DND-41 (cell line): Measurements from ENCODE around the gene GOLGA1.

Experiments used
- ATAC-seq: fragments of 200-7000 bp; cut with Tn5 transposase; 3 replicates; pipeline ENCODE4 v1.9.1; 2021; ENCODE audit warnings: low read depth; ENCODE audit not compliant: insufficient read depth
- DNase-seq: peaks from one replicate; pipeline ENCODE4 v3.0.0-alpha.2; 2020
- H2AFZ ChIP-seq: 2 replicates; pipeline ENCODE4 v1.6.0; 2012; ENCODE audit warnings: low read depth, low read length
- H3K27ac ChIP-seq: 2 replicates; pipeline ENCODE4 v1.5.1; 2012; ENCODE audit warnings: low read length, inconsistent platforms
- H3K27me3 ChIP-seq: fragments of 200-600 bp; sonication (generic); 2 replicates; pipeline ENCODE4 v1.6.0; 2012; ENCODE audit warnings: low read length, mild to moderate bottlenecking, inconsistent platforms; ENCODE audit not compliant: insufficient read depth, poor library complexity
- H3K36me3 ChIP-seq: 2 replicates; pipeline ENCODE4 v1.5.1; 2012; ENCODE audit warnings: low read length, inconsistent platforms; ENCODE audit not compliant: insufficient read depth
- H3K4me1 ChIP-seq: 2 replicates; pipeline ENCODE4 v1.5.1; 2012; ENCODE audit warnings: mild to moderate bottlenecking, low read length; ENCODE audit not compliant: insufficient read depth
- H3K4me2 ChIP-seq: 2 replicates; pipeline ENCODE4 v1.6.0; 2012; ENCODE audit warnings: mild to moderate bottlenecking, moderate library complexity, low read length, inconsistent platforms; ENCODE audit not compliant: insufficient read depth
- H3K4me3 ChIP-seq, 2 experiments: fragments of 200-600 bp in 1 of 2; shearing (Covaris generic) in 1 of 2; 2 replicates each; pipeline ENCODE4 v1.5.1; 2012 to 2016; ENCODE audit warnings: inconsistent platforms in 2 of 2, low read length in 2 of 2, mild to moderate bottlenecking in 2 of 2, low read depth in 1 of 2, moderate library complexity in 1 of 2
- H3K79me2 ChIP-seq: 2 replicates; pipeline ENCODE4 v1.6.0; 2012; ENCODE audit warnings: low read length, inconsistent platforms; ENCODE audit not compliant: insufficient read depth
- H3K9ac ChIP-seq: 2 replicates; pipeline ENCODE4 v1.6.0; 2012; ENCODE audit warnings: low read depth, mild to moderate bottlenecking, inconsistent platforms, low read length, moderate library complexity
- H3K9me3 ChIP-seq: 2 replicates; pipeline ENCODE4 v1.5.1; 2012; ENCODE audit warnings: low read length, moderate library complexity, mild to moderate bottlenecking, inconsistent platforms; ENCODE audit not compliant: insufficient read depth, severe bottlenecking
- H4K20me1 ChIP-seq: 2 replicates; pipeline ENCODE4 v1.6.0; 2012; ENCODE audit warnings: low read length; ENCODE audit not compliant: insufficient read depth
- EZH2 ChIP-seq: IDR thresholded peaks from 3 replicates; pipeline ENCODE4 v1.6.1; 2012; ENCODE audit warnings: borderline replicate concordance, low read depth, mild to moderate bottlenecking, moderate library complexity, low read length, inconsistent platforms; ENCODE audit not compliant: severe bottlenecking
- TF ChIP-seq, protein P1 (sequence below): IDR thresholded peaks from 2 replicates; pipeline ENCODE4 v1.5.1; 2012; ENCODE audit warnings: borderline replicate concordance, low read length, moderate library complexity, mild to moderate bottlenecking; ENCODE audit not compliant: poor library complexity, severe bottlenecking; ENCODE audit errors: extremely low read depth

Gene GOLGA1

GRCh38 chr9:124877021-124877782, 63.7 kb downstream of the GOLGA1 start:
- Histone ChIP-seq H3K27me3 (no peaks in the 10 kb centered on the region), H2AFZ (no peak overlapping the region), H4K20me1 (peaks cover 56% of the 10 kb centered on the region), H3K36me3 (peaks cover 83% of the 10 kb centered on the region), H3K9ac (no peak overlapping the region), H3K4me2 (no peak overlapping the region), H3K9me3 (no peaks in the 10 kb centered on the region), H3K79me2 (peaks cover 38% of the 10 kb centered on the region), H3K27ac (no peak overlapping the region), H3K4me1 (peaks cover 3% of the 10 kb centered on the region; the same call in 1 of the 2 replicates), H3K4me3 (no peak overlapping the region)
- ATAC-seq: no peak
- DNase-seq: no peak
- TF ChIP-seq EZH2: no peak

GRCh38 chr9:124875501-124875900, 65.4 kb downstream of the GOLGA1 start:
- H3K36me3 ChIP-seq: peaks cover 89% of the 10 kb centered on the region

GRCh38 chr9:124873664-124874063, 67.2 kb downstream of the GOLGA1 start:
- peaks cover 72% of the 10 kb centered on the region for H3K79me2 ChIP-seq
- H3K36me3 ChIP-seq: peaks cover 87% of the 10 kb centered on the region
- no peak overlapping the region for H3K9ac ChIP-seq

More at GRCh38 chr9:124875501-124875900, 65.4 kb downstream of the GOLGA1 start:
- H3K4me1 ChIP-seq: peaks cover 20% of the 10 kb centered on the region
- TF ChIP-seq EZH2: no peak
- TF ChIP-seq, protein P1, sequence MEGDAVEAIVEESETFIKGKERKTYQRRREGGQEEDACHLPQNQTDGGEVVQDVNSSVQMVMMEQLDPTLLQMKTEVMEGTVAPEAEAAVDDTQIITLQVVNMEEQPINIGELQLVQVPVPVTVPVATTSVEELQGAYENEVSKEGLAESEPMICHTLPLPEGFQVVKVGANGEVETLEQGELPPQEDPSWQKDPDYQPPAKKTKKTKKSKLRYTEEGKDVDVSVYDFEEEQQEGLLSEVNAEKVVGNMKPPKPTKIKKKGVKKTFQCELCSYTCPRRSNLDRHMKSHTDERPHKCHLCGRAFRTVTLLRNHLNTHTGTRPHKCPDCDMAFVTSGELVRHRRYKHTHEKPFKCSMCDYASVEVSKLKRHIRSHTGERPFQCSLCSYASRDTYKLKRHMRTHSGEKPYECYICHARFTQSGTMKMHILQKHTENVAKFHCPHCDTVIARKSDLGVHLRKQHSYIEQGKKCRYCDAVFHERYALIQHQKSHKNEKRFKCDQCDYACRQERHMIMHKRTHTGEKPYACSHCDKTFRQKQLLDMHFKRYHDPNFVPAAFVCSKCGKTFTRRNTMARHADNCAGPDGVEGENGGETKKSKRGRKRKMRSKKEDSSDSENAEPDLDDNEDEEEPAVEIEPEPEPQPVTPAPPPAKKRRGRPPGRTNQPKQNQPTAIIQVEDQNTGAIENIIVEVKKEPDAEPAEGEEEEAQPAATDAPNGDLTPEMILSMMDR: no peak
- H3K79me2 ChIP-seq: peaks cover 55% of the 10 kb centered on the region
- no peak for DNase-seq
- no peak for ATAC-seq
- H4K20me1 ChIP-seq: peaks cover 73% of the 10 kb centered on the region
- H3K27ac ChIP-seq: no peak overlapping the region
- no peak overlapping the region for H3K4me2 ChIP-seq
- H3K9me3 ChIP-seq: no peaks in the 10 kb centered on the region
- H3K27me3 ChIP-seq: no peaks in the 10 kb centered on the region
- no peak overlapping the region for H3K9ac ChIP-seq
- no peak overlapping the region for H3K4me3 ChIP-seq
- H2AFZ ChIP-seq: no peak overlapping the region

GRCh38 chr9:124871156-124871561, 69.7 kb downstream of the GOLGA1 start:
- H3K79me2 ChIP-seq: peaks cover 80% of the 10 kb centered on the region
- DNase-seq (no peak), ATAC-seq (no peak)
- H4K20me1 ChIP-seq: peaks cover 62% of the 10 kb centered on the region
- peaks cover 37% of the 10 kb centered on the region for H3K4me1 ChIP-seq
- H3K9me3 ChIP-seq: no peaks in the 10 kb centered on the region
- no peak for TF ChIP-seq EZH2
- TF ChIP-seq, protein P1: no peak
- H3K4me2 ChIP-seq: peak overlapping the region; percentile 72
- peak overlapping the region; percentile 93 for H3K9ac ChIP-seq
- H2AFZ ChIP-seq: no peak overlapping the region
- H3K27me3 ChIP-seq: no peaks in the 10 kb centered on the region
- peak overlapping the region in 1 of 2 experiments; percentile 92; a peak in 2 of 4 replicates for H3K4me3 ChIP-seq
- peaks cover 63% of the 10 kb centered on the region for H3K36me3 ChIP-seq
- H3K27ac ChIP-seq: peak overlapping the region; percentile 93; the same call in 1 of the 2 replicates

More at GRCh38 chr9:124873664-124874063, 67.2 kb downstream of the GOLGA1 start:
- DNase-seq (no peak), ATAC-seq (no peak)
- Histone ChIP-seq H3K4me3 (no peak overlapping the region), H2AFZ (no peak overlapping the region), H3K4me2 (peak overlapping the region; percentile 16; the same call in 1 of the 2 replicates), H3K27ac (no peak overlapping the region), H4K20me1 (peaks cover 83% of the 10 kb centered on the region), H3K4me1 (peaks cover 23% of the 10 kb centered on the region), H3K27me3 (no peaks in the 10 kb centered on the region), H3K9me3 (no peaks in the 10 kb centered on the region)
- TF ChIP-seq, protein P1: no peak
